GM12874 (cell line): ENCODE results near the gene PTGIR.

ENCODE experiments used
- TF ChIP-seq, protein P1 (sequence below): IDR thresholded peaks from 2 replicates; pipeline ENCODE4 v1.5.1; 2011; ENCODE audit warnings: low read depth, mild to moderate bottlenecking, control low read depth, low read length, moderate library complexity; ENCODE audit not compliant: insufficient read depth

The PTGIR gene

DNA sequence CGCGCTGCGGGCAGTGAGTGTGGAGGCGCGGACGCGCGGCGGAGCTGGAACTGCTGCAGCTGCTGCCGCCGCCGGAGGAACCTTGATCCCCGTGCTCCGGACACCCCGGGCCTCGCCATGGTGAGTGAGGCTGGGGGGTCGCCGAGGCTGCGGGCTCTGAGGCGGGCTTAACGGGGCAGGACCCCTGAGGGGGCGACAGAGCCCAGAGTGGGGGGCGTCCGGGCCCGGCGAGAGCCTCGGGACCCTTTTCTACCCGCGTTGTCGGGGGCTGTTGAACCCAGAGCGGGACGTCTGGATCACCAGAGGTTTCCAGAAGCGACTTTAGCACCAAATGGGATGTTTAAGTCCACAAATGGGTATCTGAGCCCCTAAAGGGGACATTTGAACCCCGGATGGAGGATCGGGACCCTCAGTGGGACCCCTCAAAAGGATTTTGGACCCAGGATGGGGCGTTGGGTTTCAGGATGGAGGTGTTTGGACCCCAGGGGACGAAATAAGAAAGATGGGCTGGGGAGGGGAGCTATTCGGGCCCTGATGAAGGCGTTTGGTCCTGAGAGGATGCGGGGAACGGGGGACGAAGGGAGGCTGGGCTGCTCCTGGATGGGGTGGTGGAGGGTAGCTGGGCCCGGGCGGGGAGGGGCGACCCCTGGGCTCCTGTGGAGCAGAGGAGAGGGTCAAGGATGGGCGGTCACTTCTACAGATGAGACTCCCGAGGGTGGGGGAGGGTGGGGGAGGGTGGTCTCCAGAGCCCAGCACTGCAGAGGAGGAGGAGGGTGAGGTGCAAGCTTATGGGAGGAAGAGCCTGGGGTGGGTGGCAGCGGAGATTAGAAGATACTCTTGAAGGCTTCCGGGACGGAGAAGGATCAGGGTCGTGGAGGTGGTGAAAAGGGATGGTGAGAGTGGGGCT lies 23.3 kb downstream of the PTGIR start, which contains the start of gene CALM3:
Gene CALM3, plus strand, starts transcription at position 13 of the 907 bp plus-strand sequence. Its CDS starts 105 bp downstream, at position 118.
- TF ChIP-seq, protein P1, sequence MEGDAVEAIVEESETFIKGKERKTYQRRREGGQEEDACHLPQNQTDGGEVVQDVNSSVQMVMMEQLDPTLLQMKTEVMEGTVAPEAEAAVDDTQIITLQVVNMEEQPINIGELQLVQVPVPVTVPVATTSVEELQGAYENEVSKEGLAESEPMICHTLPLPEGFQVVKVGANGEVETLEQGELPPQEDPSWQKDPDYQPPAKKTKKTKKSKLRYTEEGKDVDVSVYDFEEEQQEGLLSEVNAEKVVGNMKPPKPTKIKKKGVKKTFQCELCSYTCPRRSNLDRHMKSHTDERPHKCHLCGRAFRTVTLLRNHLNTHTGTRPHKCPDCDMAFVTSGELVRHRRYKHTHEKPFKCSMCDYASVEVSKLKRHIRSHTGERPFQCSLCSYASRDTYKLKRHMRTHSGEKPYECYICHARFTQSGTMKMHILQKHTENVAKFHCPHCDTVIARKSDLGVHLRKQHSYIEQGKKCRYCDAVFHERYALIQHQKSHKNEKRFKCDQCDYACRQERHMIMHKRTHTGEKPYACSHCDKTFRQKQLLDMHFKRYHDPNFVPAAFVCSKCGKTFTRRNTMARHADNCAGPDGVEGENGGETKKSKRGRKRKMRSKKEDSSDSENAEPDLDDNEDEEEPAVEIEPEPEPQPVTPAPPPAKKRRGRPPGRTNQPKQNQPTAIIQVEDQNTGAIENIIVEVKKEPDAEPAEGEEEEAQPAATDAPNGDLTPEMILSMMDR, result no peak

GRCh38 chr19:46600384-46601317 lies 24.2 kb downstream of the PTGIR start:
- TF ChIP-seq, protein P1, result no peak

GRCh38 chr19:46599716-46600373 lies 25.0 kb downstream of the PTGIR start:
- TF ChIP-seq, protein P1, result no peak

- TF ChIP-seq, protein P1, result no peak
These were observed 26.4 kb downstream of the PTGIR start for GRCh38 chr19:46598372-46598917.

DNA sequence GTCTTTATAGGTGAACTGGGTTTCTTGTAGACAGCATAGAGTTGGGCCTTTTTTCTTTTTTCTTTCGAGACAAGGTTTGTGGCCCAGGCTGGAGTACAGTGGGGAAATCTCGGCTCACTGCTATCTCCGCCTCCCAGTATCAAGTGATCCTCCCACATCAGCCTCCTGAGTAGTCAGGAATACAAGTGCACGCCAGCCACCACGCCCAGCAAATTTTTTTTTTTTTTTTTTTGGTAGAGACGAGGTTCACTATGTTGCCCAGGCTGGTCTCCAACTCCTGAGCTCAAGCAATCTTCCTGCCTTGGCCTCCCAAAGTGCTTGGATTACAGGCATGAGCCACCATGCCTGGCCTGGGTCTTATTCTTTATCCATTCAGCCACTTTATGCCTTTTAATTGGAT lies 28.9 kb downstream of the PTGIR start:
- TF ChIP-seq, protein P1, result no peak

DNA sequence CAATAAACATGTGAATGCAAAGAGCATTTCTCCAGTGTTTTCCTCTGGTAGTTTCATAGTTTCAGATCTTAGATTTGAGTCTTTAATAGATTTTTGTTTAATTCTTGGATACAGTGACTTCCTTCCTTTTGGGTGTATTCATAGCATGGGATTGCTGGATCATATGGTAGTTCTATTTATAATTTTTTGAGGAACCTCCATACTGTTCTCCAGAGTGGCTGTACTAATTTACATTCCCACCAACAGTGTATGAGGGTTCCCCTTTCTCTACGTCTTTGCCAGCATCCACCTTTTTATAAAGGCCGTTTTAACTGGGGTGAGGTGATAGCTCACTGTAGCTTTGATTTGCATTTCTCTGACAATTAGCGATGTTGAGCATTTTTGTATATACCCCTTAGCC lies 33.0 kb downstream of the PTGIR start:
- TF ChIP-seq, protein P1, result no peak
